HT1080 (cell line): ENCODE measurements around the gene C11orf91. TPM values are rescaled to one million over a fixed set of nuclear protein-coding genes. Genes with fewer than 3 reads are reported as not detected.

Experiments
- DNase-seq: peaks from one replicate; pipeline ENCODE4 v3.0.0-alpha.2; 2015; ENCODE audit warnings: low read depth
- total RNA-seq: library from RNA; depleted of rRNA; stranded (reverse); fragments of >200 nt; shearing (Covaris generic); gene quantifications from 2 replicates; pipeline ENCODE4 v1.2.3, GENCODE V29; 2014; rRNA removed

The C11orf91 gene
- total RNA-seq, 1 experiment from 2014 or later, result 0.11 TPM

- DNase-seq, result no peak
Measured at GRCh38 chr11:33651990-33652389, 48.6 kb downstream of the C11orf91 start.

GRCh38 chr11:33651555-33651954 is 49.1 kb downstream of the C11orf91 start:
- DNase-seq, result no peak

- no peak for DNase-seq
Measured at GRCh38 chr11:33649944-33650343, 50.7 kb downstream of the C11orf91 start.

Other genes starting within 250 kb of the C11orf91 start
- 551 and 728 TPM in 2 replicates for gene CD59, start 35.6 kb upstream of the C11orf91 start, total RNA-seq
- 18.6 and 22.0 TPM in 2 replicates for gene FBXO3, start 73.7 kb upstream of the C11orf91 start, total RNA-seq
- gene LMO2, start 191.2 kb upstream of the C11orf91 start, total RNA-seq, result 0.11 and 1.5 TPM in 2 replicates